SJCRH30 (cell line): Measurements from ENCODE around the gene VRK1. TPM values are rescaled to one million over a fixed set of nuclear protein-coding genes. Genes with fewer than 3 reads are reported as not detected.

ENCODE experiments used
- DNase-seq, 2 experiments: peaks; one replicate each; pipeline ENCODE4 v3.0.0-alpha.2; 2015 to 2020
- H3K27ac ChIP-seq: fragments of 250-450 bp; sonication (Bioruptor Pico); 2 replicates; pipeline ENCODE4 v1.5.1; 2020; ENCODE audit warnings: mild to moderate bottlenecking, moderate library complexity
- H3K27me3 ChIP-seq: fragments of 250-450 bp; sonication (Bioruptor Pico); 2 replicates; pipeline ENCODE4 v1.5.1; 2020; ENCODE audit warnings: mild to moderate bottlenecking, moderate library complexity
- H3K36me3 ChIP-seq: fragments of 250-450 bp; sonication (Bioruptor Pico); 2 replicates; pipeline ENCODE4 v1.5.1; 2020; ENCODE audit warnings: mild to moderate bottlenecking, moderate library complexity
- H3K4me1 ChIP-seq: fragments of 250-450 bp; sonication (Bioruptor Pico); 2 replicates; pipeline ENCODE4 v1.5.1; 2020; ENCODE audit warnings: mild to moderate bottlenecking, moderate library complexity
- H3K4me3 ChIP-seq: fragments of 250-450 bp; sonication (Bioruptor Pico); 2 replicates; pipeline ENCODE4 v1.5.1; 2020; ENCODE audit warnings: mild to moderate bottlenecking, moderate library complexity
- H3K9me3 ChIP-seq: fragments of 250-450 bp; sonication (Bioruptor Pico); replicated peaks from 2 replicates; pipeline ENCODE4 v1.5.1; 2020; ENCODE audit warnings: mild to moderate bottlenecking, moderate library complexity
- total RNA-seq: library from RNA; depleted of rRNA; stranded (reverse); fragments of >200 nt; shearing (Covaris generic); gene quantifications from 2 replicates; pipeline ENCODE4 v1.2.3, GENCODE V29; 2014

The VRK1 gene
- total RNA-seq, 1 experiment from 2014 or later = 119 TPM

DNA sequence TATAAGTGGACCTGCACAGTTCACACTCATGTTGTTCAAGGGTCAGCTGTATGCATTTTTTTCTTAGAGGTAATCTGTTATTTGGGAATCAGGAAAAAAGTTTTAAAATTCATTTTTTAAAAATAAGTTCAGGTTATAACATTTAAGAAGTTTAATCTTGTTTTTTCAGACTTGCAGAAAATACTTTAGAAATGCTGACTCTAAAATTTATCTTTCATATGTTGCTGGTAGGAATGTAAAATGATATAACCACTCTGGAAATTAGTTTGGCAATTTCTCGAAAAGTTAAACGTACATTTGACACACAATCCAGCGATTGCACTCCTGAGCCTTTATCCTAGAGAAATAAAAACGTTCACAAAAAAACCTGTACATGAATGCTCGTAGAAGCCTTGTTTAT is 4.7 kb downstream of the VRK1 start:
- peaks cover 6% of the 10 kb centered on the region; the same call in 1 of the 2 replicates for H3K36me3 ChIP-seq
- no peak overlapping the region for H3K27ac ChIP-seq
- DNase-seq = no peak
- H3K4me1 ChIP-seq = peaks cover 8% of the 10 kb centered on the region
- no peaks in the 10 kb centered on the region for H3K9me3 ChIP-seq
- H3K27me3 ChIP-seq = no peaks in the 10 kb centered on the region
- no peak overlapping the region for H3K4me3 ChIP-seq

DNA sequence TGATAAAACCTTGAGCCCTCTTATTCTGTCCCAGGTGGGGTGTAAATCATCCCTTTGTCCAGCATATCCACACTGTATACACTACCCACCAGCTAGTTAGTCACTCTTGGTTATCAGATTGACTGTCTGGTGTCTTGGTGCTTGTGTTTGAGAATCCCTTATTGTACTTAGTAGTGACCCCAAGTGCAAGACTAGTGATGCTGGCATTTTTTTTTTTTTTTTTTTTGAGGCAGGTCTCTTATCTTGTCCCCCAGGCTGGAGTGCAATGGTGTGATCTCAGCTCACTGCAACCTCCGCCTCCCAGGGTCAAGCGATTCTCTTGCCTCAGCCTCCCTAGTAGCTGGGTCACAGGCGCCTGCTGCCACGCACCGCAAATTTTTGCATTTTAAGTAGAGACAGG is 5.8 kb downstream of the VRK1 start:
- no peak for DNase-seq
- no peaks in the 10 kb centered on the region for H3K27me3 ChIP-seq

DNA sequence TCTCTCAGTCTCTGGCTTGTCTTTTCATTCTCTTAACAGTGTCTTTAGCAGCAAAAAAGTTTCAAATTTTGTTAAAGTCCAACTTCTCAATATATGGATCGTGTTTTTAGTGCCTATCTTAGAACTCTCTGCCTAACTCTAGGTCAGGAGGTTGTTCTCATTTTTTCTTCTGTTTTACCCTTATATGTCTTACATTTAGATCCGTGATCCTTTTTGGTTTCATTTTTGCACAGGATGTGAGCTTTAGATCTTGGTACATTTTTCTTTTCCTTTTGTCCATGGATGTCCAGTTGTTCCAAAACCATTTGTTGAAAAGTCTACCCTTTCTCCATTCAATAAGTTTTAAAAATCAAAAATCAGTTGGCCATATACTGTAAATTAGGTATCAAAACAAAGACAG is 6.8 kb downstream of the VRK1 start:
- peaks cover 8% of the 10 kb centered on the region for H3K4me1 ChIP-seq
- no peak overlapping the region for H3K27ac ChIP-seq
- no peaks in the 10 kb centered on the region for H3K9me3 ChIP-seq
- peaks cover 9% of the 10 kb centered on the region for H3K36me3 ChIP-seq
- H3K4me3 ChIP-seq = no peak overlapping the region
- DNase-seq = no peak
- H3K27me3 ChIP-seq = no peaks in the 10 kb centered on the region

More for the DNA sequence above, 5.8 kb downstream of the VRK1 start:
- H3K4me3 ChIP-seq = no peak overlapping the region
- H3K9me3 ChIP-seq = no peaks in the 10 kb centered on the region
- no peak overlapping the region for H3K27ac ChIP-seq
- peaks cover 8% of the 10 kb centered on the region for H3K4me1 ChIP-seq
- peaks cover 9% of the 10 kb centered on the region for H3K36me3 ChIP-seq

DNA sequence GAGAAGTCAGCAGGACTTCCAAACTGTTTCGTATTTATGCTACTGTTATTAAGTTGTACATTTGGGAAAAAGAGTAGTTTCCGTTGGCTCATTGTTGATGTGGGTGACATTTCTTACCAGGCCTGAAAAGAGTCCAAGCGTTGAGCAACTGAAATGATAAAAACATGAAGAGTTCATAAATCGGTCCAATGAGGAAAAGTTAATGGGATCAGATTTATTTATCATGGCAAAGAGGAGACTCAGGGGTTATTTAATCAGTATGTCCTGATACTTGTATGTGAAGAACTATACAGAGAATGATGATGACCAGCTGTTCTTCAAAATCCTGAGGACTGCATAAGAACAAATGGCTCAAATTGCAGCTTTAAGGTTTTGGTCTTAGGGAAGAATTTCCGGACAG is 7.7 kb downstream of the VRK1 start:
- H3K4me3 ChIP-seq = no peak overlapping the region
- no peaks in the 10 kb centered on the region for H3K27me3 ChIP-seq
- H3K9me3 ChIP-seq = no peaks in the 10 kb centered on the region
- DNase-seq = peak in 1 of 2 experiments; percentile 49
- peak overlapping the region; percentile 21 for H3K27ac ChIP-seq
- peaks cover 8% of the 10 kb centered on the region for H3K4me1 ChIP-seq
- peaks cover 10% of the 10 kb centered on the region for H3K36me3 ChIP-seq

DNA sequence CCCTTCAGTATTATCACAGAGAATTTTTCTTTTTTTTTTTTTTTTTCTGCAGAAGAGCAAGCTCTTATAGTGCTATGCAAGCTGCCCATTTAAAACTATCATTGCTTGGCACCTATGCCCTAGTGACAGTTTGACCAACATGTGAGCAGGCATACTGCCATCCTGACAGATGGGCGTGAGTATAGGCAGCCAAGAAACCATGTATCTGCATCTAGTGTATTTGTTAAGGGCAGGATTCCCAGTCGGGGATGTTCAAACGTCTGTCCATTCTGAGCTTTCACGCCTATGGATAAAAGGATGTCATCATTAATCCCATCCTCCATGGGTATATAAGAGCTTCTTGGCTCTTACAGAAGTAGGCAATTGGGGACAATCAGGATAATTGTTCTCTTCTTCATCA is 8.8 kb downstream of the VRK1 start:
- no peaks in the 10 kb centered on the region for H3K27me3 ChIP-seq
- H3K4me1 ChIP-seq = peaks cover 8% of the 10 kb centered on the region
- no peak for DNase-seq
- H3K27ac ChIP-seq = no peak overlapping the region
- H3K36me3 ChIP-seq = peaks cover 12% of the 10 kb centered on the region
- no peak overlapping the region for H3K4me3 ChIP-seq
- H3K9me3 ChIP-seq = 0 out of 2 replicates have a peak, but pooled peaks cover 3% of the 10 kb centered on the region

DNA sequence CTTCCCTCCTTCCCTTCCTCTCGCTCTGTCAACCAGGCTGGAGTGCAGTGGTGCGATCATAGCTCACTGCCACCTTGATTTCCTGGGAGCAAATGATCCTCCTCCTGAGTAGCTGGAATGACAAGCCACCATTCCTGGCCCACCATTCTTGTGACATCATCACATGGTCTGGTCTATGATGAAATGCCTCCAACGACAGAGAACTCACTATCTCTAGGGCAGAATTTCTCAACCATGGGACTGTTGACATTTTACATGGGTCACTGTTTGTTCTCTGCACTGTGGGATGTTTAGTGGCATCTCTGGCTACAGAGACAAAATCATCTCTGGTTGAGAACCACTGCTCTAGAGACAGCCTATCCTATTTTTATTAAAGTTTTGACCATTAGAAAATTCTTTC is 9.7 kb downstream of the VRK1 start:
- peaks cover 8% of the 10 kb centered on the region for H3K4me1 ChIP-seq
- H3K9me3 ChIP-seq = 0 out of 2 replicates have a peak, but pooled peaks cover 3% of the 10 kb centered on the region
- no peak overlapping the region for H3K4me3 ChIP-seq
- DNase-seq = no peak
- no peak overlapping the region for H3K27ac ChIP-seq
- no peaks in the 10 kb centered on the region for H3K27me3 ChIP-seq
- H3K36me3 ChIP-seq = peaks cover 12% of the 10 kb centered on the region

DNA sequence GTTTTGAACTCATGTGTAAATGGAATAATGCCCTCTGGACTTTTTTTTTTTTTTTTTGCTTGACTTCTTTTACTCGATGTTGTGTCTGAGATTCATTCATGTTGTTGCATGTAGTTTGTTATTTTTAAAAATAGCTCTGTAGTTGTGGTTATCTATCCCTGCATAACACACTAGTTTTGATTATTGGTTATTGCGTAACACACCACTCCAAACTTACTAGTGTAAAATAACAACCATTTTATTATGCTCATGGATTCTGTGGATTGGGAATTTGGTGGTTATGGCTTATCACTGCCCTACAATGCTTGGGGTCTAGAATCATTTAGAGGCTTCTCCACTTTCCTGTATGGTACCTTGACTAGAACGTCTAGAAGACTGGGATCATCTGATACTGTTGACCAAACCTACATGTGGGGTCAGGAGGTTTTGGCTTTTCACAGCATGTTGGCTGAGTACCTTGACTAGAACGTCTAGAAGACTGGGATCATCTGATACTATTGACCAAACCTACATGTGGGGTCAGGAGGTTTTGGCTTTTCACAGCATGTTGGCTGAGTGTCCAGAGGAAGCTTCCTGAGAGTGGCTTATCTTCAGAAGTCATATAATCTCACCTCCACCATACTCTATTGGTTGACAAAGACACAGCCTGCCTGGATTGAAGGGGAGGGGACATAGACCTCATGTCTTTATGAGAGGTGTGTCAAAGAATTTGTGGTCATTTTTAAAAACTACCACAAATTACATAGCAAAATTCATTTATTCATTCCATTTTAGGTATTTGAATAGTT is 11.6 kb downstream of the VRK1 start:
- Histone ChIP-seq H3K9me3 (0 out of 2 replicates have a peak, but pooled peaks cover 3% of the 10 kb centered on the region), H3K4me3 (no peak overlapping the region), H3K36me3 (peaks cover 12% of the 10 kb centered on the region), H3K27me3 (no peaks in the 10 kb centered on the region), H3K4me1 (peaks cover 8% of the 10 kb centered on the region), H3K27ac (no peak overlapping the region)
- no peak for DNase-seq

DNA sequence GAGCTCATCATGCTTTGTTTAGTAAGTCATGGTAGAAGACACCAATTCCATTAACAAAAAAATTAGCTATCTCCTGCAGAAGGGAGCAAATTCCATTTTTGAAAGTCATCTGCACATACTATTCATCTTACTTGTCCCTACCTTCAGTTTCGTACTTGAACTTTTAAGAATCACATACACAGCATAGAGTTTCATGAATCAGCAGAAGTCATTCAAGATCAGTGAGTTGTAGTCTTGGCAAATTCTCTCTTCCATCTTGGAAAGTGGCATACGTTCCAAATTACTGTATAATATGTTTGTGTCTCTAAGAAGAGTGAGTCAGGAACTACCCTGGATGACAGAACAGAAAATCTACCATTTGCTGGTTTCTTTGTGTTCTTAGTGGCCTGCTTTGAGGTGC is 14.1 kb downstream of the VRK1 start:
- DNase-seq = no peak
- H3K4me3 ChIP-seq = no peak overlapping the region
- 0 out of 2 replicates have a peak, but pooled peaks cover 3% of the 10 kb centered on the region for H3K9me3 ChIP-seq
- H3K4me1 ChIP-seq = 0 out of 2 replicates have a peak, but pooled peaks cover 1% of the 10 kb centered on the region
- H3K27ac ChIP-seq = no peak overlapping the region
- no peaks in the 10 kb centered on the region for H3K27me3 ChIP-seq
- peaks cover 14% of the 10 kb centered on the region for H3K36me3 ChIP-seq

DNA sequence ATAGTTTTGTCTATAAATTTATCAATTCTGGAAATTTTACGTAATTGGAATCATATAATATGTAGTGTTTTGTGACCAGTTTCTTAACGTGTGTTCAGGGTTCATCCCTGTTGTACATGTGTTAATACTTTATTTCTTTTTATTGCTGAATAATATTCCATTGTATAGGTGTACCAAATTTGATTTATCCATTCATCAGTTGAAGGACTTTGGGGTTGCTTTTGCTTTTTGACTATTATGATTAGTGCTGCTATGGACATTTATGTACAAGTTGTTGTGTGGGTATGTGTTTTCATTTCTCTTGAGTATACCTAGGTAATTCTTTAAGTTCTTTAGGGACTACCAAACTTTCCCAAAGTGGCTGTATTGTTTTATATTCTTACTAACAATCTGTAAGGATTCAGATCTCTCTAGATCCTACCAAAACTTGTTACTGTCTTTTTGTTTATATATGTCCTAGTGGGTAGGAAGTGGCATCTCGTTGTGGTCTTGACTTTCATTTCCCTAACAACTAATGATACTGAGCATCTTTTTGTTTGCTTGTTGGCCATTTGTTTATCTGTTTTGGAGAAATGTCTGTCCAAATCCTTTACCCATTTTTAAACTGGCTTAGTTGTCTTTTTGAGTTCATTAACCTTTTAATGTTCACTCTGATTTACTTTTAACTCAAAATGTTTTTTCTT is 14.9 kb downstream of the VRK1 start:
- H3K27me3 ChIP-seq = no peaks in the 10 kb centered on the region
- peaks cover 7% of the 10 kb centered on the region for H3K36me3 ChIP-seq
- H3K27ac ChIP-seq = no peak overlapping the region
- H3K4me1 ChIP-seq = no peaks in the 10 kb centered on the region
- H3K4me3 ChIP-seq = no peak overlapping the region
- no peak for DNase-seq
- H3K9me3 ChIP-seq = 0 out of 2 replicates have a peak, but pooled peaks cover 3% of the 10 kb centered on the region

DNA sequence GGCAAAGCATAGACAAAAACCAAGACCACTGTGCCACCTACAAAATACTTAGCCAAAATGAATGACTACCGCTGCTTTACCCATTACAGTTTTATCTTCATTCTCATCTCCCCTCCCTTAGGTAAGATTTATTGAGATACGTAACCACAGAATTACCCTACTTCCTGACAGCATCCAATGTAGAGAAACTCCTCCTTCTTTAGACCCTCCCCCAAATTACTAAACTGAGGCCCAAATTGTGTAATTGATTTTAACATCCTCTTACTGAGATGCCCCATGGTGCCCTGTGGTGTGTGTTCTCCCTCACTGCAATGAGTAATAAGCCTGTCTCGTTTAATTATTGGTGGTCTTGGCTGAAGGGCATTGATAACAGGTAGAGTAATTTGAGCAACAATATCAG is 19.1 kb downstream of the VRK1 start:
- Histone ChIP-seq H3K36me3 (peaks cover 10% of the 10 kb centered on the region), H3K27ac (no peak overlapping the region), H3K27me3 (no peaks in the 10 kb centered on the region), H3K9me3 (no peaks in the 10 kb centered on the region; the same call in 1 of the 2 replicates), H3K4me3 (no peak overlapping the region), H3K4me1 (peaks cover 10% of the 10 kb centered on the region)
- DNase-seq = no peak

DNA sequence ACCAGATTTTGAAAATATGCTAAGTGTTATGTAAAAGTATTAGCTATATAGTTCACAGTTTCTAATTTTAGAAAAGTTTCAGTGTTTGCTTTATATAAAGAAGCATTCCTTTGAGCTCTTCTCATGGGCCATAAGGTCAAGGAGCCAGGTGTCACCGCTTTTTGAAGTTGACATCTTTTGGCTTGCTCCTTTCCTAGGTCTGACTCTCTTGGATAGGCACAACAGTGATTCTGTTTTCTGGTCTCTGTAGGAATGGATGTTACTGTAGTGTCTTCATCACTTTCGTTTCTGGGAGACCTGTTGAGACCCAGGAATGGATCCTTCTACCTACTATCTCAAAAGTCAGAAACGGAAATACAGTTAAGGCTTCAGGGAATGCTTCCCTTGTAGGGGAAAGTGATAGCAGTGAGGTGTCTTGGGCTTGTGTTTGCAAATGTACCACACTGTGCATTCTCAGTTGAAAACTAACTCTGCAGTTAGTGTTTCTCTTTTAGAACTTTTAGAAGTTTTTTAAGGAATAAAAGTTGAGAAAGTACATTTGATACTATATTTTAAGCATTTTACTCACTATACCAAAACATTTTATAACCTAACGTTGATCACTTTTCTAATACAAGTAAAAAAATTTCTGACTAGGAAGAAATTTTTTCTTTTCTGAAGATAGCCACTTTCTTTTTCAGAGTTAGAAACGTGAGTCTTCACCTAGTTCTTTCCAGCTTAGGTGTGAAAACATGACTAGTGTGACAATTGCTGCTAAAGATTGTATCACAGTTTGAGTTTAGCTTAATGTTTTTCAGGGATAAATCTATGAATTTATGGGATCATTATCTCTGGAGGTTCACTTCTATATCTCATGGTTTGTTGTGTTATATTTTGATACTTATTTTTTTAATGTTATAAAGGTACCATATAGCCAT is 20.8 kb downstream of the VRK1 start:
- H3K27ac ChIP-seq = no peak overlapping the region
- H3K4me1 ChIP-seq = peaks cover 13% of the 10 kb centered on the region
- no peaks in the 10 kb centered on the region; the same call in 1 of the 2 replicates for H3K9me3 ChIP-seq
- no peak overlapping the region for H3K4me3 ChIP-seq
- H3K27me3 ChIP-seq = no peaks in the 10 kb centered on the region
- DNase-seq = no peak
- H3K36me3 ChIP-seq = peaks cover 14% of the 10 kb centered on the region

DNA sequence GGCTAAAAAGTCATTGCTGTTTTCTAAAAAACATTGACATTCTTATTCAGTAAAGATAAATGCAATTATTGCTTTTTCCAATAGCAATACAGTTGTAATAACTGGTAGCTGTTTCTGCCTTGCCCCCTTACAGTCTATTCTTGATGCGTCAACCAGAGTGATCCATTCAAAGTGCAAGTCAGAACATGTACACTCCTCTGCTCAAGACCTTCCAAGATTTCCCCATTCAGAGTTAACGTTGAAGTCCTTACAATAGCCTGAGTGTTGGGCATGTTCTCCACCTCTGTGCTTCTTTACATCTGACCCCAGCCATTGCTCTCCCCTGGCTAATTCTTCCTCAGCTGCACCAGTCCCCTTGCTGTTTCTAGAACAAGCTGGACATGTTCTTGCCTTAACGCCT is 24.3 kb downstream of the VRK1 start:
- H3K4me3 ChIP-seq = no peak overlapping the region
- peaks cover 3% of the 10 kb centered on the region; the same call in 1 of the 2 replicates for H3K9me3 ChIP-seq
- DNase-seq = no peak
- H3K27ac ChIP-seq = no peak overlapping the region
- peaks cover 19% of the 10 kb centered on the region for H3K36me3 ChIP-seq
- H3K4me1 ChIP-seq = peaks cover 13% of the 10 kb centered on the region
- no peaks in the 10 kb centered on the region for H3K27me3 ChIP-seq

DNA sequence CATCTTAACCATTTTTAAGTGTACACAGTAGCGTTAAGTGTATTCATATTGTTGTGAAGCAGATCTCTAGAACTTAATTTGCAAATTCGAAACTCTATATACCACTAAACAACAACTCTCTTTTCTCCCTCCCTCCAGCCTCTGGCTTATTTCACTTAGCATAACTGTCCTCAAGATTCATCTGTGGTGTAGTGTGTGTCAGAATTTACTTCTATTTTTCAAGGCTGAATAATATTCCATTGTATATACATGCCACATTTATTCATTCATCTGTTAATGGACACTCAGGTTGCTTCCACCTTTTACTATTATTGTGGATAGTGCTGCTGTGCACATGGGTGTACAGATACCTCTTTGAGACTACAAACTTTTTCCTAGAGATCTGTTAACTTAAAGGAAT is 26.5 kb downstream of the VRK1 start:
- H3K36me3 ChIP-seq = peaks cover 22% of the 10 kb centered on the region
- H3K27ac ChIP-seq = no peak overlapping the region
- peaks cover 10% of the 10 kb centered on the region; the same call in 1 of the 2 replicates for H3K4me1 ChIP-seq
- no peak overlapping the region for H3K4me3 ChIP-seq
- peaks cover 3% of the 10 kb centered on the region; the same call in 1 of the 2 replicates for H3K9me3 ChIP-seq
- H3K27me3 ChIP-seq = no peaks in the 10 kb centered on the region
- DNase-seq = no peak

DNA sequence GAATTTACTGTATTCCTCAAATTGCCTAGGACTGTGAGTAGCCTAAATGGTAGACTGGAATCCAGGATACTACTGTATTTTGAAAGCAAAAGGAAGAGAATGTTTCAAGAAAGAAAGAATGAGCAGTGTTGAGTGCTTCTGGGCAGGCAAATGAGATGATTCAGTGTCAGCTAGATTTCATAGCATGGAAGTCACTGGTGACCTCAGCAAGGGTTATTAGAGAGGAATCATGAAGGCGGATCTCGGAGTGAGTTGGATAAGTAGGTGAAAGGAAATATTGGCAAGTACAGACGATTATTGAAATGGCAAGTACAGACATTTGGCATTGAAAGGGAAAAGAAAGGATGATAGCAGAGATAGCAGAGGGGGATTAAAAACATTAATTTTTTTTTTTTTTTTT is 27.1 kb downstream of the VRK1 start:
- Histone ChIP-seq H3K36me3 (peaks cover 20% of the 10 kb centered on the region), H3K4me1 (peaks cover 10% of the 10 kb centered on the region; the same call in 1 of the 2 replicates), H3K27ac (no peak overlapping the region), H3K27me3 (no peaks in the 10 kb centered on the region), H3K9me3 (peaks cover 3% of the 10 kb centered on the region; the same call in 1 of the 2 replicates), H3K4me3 (no peak overlapping the region)
- no peak for DNase-seq
